ENCODE results near the gene SECISBP2L. TPM values are rescaled to one million over a fixed set of nuclear protein-coding genes. Genes with fewer than 3 reads are reported as not detected.

SECISBP2L gene
- total and polyA plus RNA-seq, 10 of the 15 experiments (the other 5 are each of a cell fraction or from before 2014, with no cell fraction given): 1.4 to 24.2 (median 10.4) TPM

GRCh38 chr15:48940508-48940907 lies 105.7 kb downstream of the SECISBP2L start (continued):
- TF ChIP-seq SUZ12 (IDR thresholded peaks at IDR 0.05; ENCODE audit: unreplicated experiment) (no peak), RAD21 (IDR thresholded peaks at IDR 0.05; ENCODE audit: insufficient read depth, low read depth, low read length) (no peak), NKRF (conservative IDR thresholded peaks at IDR 0.05) (no peak), SMAD5 (IDR thresholded peaks at IDR 0.05; ENCODE audit: low read depth) (no peak), CBFB (IDR thresholded peaks at IDR 0.05; ENCODE audit: low read depth) (peak; percentile 84), RCOR1 (conservative IDR thresholded peaks at IDR 0.05; ENCODE audit: low read depth, low read length) (no peak), POU2F2 (IDR thresholded peaks at IDR 0.05; ENCODE audit: borderline replicate concordance, low read depth, low read length) (peak; percentile 90; the same call in 1 of the 3 replicates), KDM1A (IDR thresholded peaks at IDR 0.05; ENCODE audit: borderline replicate concordance) (no peak), RELB (IDR thresholded peaks at IDR 0.05; ENCODE audit: low read depth) (peak; percentile 27; the same call in 1 of the 2 replicates), PML (IDR thresholded peaks at IDR 0.05; ENCODE audit: low read length) (0 out of 2 replicates have a peak, but pooled peaks have one; percentile 56), NR2C1 (IDR thresholded peaks at IDR 0.05) (peak; percentile 71), CREM (IDR thresholded peaks at IDR 0.05; ENCODE audit: low read depth) (peak; percentile 99), FOXM1 (IDR thresholded peaks at IDR 0.05; ENCODE audit: low read depth, low read length) (0 out of 2 replicates have a peak, but pooled peaks have one; percentile 72), MEF2B (IDR thresholded peaks at IDR 0.05; ENCODE audit: partially characterized antibody, poor library complexity, severe bottlenecking) (peak; percentile 32), MLLT1 (IDR thresholded peaks at IDR 0.05) (peak; percentile 84), NFIC (IDR thresholded peaks at IDR 0.05; ENCODE audit: low read depth, low read length) (peak; percentile 77; the same call in 1 of the 2 replicates), NBN (IDR thresholded peaks at IDR 0.05) (peak; percentile 93), RELA (IDR thresholded peaks at IDR 0.05; ENCODE audit: borderline replicate concordance, partially characterized antibody) (peak; percentile 11), PKNOX1 (IDR thresholded peaks at IDR 0.05) (peak; percentile 43; the same call in 1 of the 2 replicates), HSF1 (IDR thresholded peaks at IDR 0.05; ENCODE audit: low read depth, low read length) (no peak), MYC (IDR thresholded peaks at IDR 0.05; ENCODE audit: insufficient read depth, insufficient read length, insufficient replicate concordance, low read length, severe bottlenecking) (no peak), SP1 (IDR thresholded peaks at IDR 0.05; ENCODE audit: low read depth, low read length) (peak; percentile 16), PBX3 (IDR thresholded peaks at IDR 0.05; ENCODE audit: insufficient replicate concordance, low read depth, low read length) (no peak)

Data from GM12878 (cell line).